Activated T-helper 2 cell treated with anti-CD3 and anti-CD28 coated beads, Interferon-gamma antibody, Interleukin-2, Interleukin-4, amounts not matched to agents 10 μg/mL and 5 μg/mL and 100 μg/mL, durations not matched to agents 14 hours and 24 hours and 36 hours (primary cell): ENCODE data around the gene TAF11L14. TPM values are rescaled to one million over a fixed set of nuclear protein-coding genes. Genes with fewer than 3 reads are reported as not detected.
"Not testable (repeated sequence)": the region's sequence is repeated elsewhere in the genome, so short reads cannot be mapped to it uniquely, and the experiment has no call there.

Experiments
- DNase-seq: peaks from one replicate; pipeline ENCODE4 v3.0.0; 2021; ENCODE audit warnings: low spot score
- H3K27ac Mint-ChIP-seq: one replicate; pipeline ENCODE4 v1.8.0; 2021; ENCODE audit warnings: mixed read lengths
- H3K27me3 Mint-ChIP-seq: one replicate; pipeline ENCODE4 v1.8.0; 2021; ENCODE audit warnings: low read depth, mixed read lengths
- H3K36me3 Mint-ChIP-seq: one replicate; pipeline ENCODE4 v1.8.0; 2021; ENCODE audit warnings: low read depth, mixed read lengths
- H3K4me1 Mint-ChIP-seq: one replicate; pipeline ENCODE4 v1.8.0; 2021; ENCODE audit warnings: low read depth, mixed read lengths
- H3K4me3 Mint-ChIP-seq: one replicate; pipeline ENCODE4 v1.8.0; 2021; ENCODE audit warnings: low read depth, mild to moderate bottlenecking, moderate library complexity, mixed read lengths
- H3K9me3 Mint-ChIP-seq: one replicate; pipeline ENCODE4 v1.8.0; 2021; ENCODE audit warnings: mixed read lengths
- intact Hi-C: fragments of 100-400 bp; cut with micrococcal nuclease; formaldehyde crosslinking; loops from one replicate; pipeline ENCODE4 v1.15.1; 2023
- total RNA-seq: library from RNA; stranded (reverse); gene quantifications from 2 replicates; pipeline ENCODE4 v1.2.3, GENCODE V29; 2022

The TAF11L14 gene
- total RNA-seq, result not detected in 2 replicates

GRCh38 chr5:17634160-17634559 is at the start of gene TAF11L14:
Gene TAF11L14 (plus strand): TSS chr5:17634460.
- Mint-ChIP-seq H3K4me3 (no peak within 1 kb of the TSS), H3K27ac (no peak within 1 kb of the TSS), H3K4me1 (no peaks in the 10 kb centered on the region), H3K36me3 (no peaks in the 10 kb centered on the region), H3K27me3 (no peaks in the 10 kb centered on the region), H3K9me3 (peaks cover 39% of the 10 kb centered on the region)
- intact Hi-C loops, result no loop called here
- DNase-seq, result no peak

DNA sequence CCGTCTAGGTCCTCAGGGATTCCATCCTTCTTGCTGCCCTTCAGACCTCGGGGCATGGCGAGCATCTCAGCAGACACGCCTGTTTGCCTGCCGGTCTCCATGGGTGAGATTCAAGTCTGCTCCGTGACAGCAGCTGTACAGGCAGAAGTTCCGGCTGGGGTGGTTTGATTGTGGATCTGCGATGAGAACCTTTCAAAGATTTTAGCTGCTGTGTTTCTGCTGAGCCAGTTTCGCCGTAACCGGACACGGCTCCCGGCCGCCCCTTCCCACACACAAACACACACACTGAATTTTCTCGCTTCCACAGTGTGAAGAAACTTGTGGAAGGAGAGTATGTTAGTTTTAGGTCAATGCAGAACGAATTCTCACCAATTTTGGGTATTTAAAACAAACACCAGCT is 48.6 kb upstream of the TAF11L14 start, which contains the start of gene TAF11L7:
TSS of gene TAF11L7 (minus strand) at position 101 of the 400 bp plus-strand sequence.
- H3K9me3 Mint-ChIP-seq, H3K4me1 Mint-ChIP-seq, H3K27ac Mint-ChIP-seq, H3K4me3 Mint-ChIP-seq, H3K27me3 Mint-ChIP-seq, H3K36me3 Mint-ChIP-seq, intact Hi-C loops, DNase-seq: not testable (repeated sequence)

DNA sequence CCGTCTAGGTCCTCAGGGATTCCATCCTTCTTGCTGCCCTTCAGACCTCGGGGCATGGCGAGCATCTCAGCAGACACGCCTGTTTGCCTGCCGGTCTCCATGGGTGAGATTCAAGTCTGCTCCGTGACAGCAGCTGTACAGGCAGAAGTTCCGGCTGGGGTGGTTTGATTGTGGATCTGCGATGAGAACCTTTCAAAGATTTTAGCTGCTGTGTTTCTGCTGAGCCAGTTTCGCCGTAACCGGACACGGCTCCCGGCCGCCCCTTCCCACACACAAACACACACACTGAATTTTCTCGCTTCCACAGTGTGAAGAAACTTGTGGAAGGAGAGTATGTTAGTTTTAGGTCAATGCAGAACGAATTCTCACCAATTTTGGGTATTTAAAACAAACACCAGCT is 43.4 kb upstream of the TAF11L14 start, which contains the start of gene TAF11L8:
TSS of gene TAF11L8 (minus strand) at position 101 of the 400 bp plus-strand sequence.
- H3K4me3 Mint-ChIP-seq, H3K4me1 Mint-ChIP-seq, H3K36me3 Mint-ChIP-seq, intact Hi-C loops, H3K27me3 Mint-ChIP-seq, H3K27ac Mint-ChIP-seq, H3K9me3 Mint-ChIP-seq, DNase-seq: not testable (repeated sequence)

GRCh38 chr5:17594255-17594654 is 40.0 kb upstream of the TAF11L14 start, which contains the start of gene TAF11L9:
Gene TAF11L9 (minus strand): TSS chr5:17594394.
- H3K36me3 Mint-ChIP-seq, DNase-seq, H3K4me3 Mint-ChIP-seq, H3K4me1 Mint-ChIP-seq, H3K9me3 Mint-ChIP-seq, H3K27me3 Mint-ChIP-seq, intact Hi-C loops, H3K27ac Mint-ChIP-seq: not testable (repeated sequence)

DNA sequence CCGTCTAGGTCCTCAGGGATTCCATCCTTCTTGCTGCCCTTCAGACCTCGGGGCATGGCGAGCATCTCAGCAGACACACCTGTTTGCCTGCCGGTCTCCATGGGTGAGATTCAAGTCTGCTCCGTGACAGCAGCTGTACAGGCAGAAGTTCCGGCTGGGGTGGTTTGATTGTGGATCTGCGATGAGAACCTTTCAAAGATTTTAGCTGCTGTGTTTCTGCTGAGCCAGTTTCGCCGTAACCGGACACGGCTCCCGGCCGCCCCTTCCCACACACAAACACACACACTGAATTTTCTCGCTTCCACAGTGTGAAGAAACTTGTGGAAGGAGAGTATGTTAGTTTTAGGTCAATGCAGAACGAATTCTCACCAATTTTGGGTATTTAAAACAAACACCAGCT is 36.5 kb upstream of the TAF11L14 start, which contains the start of gene TAF11L10:
TSS of gene TAF11L10 (minus strand) at position 101 of the 400 bp plus-strand sequence.
- H3K27ac Mint-ChIP-seq, H3K4me3 Mint-ChIP-seq, intact Hi-C loops, H3K27me3 Mint-ChIP-seq, H3K36me3 Mint-ChIP-seq, H3K4me1 Mint-ChIP-seq, DNase-seq: not testable (repeated sequence)
- H3K9me3 Mint-ChIP-seq, result peaks cover 18% of the 10 kb centered on the region

DNA sequence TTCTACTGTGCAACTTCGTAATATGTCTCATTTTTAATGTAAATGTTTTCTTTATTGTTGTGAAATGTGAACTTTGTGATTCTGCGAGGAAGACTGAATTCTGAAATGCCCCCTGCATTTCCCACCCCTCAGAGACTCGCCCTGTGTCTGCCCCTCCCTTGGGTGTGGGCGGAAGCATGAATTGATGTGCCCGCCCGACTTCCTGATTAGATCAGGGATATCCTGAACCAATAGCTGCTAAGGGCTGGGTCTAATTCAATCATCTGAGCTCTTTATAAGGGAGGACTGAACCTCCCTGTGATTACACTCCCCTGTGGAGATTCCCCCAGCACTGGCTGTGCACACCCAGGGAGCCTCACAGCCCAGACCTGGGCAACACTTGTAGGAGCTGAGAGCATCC is 30.4 kb upstream of the TAF11L14 start, which contains the start of gene TAF11L11:
TSS of gene TAF11L11 (plus strand) at position 304 of the 400 bp plus-strand sequence.
- not testable (repeated sequence) for H3K4me1 Mint-ChIP-seq

DNA sequence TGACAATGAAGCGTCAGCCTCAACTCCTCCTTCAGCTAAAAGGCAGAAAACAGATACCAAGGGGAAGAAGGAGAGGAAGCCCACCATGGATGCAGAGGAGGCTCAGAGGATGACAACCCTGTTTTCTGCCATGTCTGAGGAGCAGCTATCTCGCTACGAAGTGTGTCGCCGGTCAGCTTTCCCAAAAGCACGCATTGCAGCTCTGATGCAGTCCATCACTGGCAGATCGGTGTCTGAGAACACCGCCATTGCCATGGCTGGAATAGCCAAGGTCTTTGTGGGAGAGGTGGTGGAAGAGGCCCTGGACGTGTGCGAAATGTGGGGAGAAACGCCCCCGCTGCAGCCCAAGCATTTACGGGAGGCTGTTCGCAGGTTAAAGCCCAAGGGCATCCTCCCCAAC is 29.3 kb upstream of the TAF11L14 start:
- no peaks in the 10 kb centered on the region for H3K27me3 Mint-ChIP-seq
- H3K36me3 Mint-ChIP-seq, result no peaks in the 10 kb centered on the region
- H3K4me3 Mint-ChIP-seq, result no peak overlapping the region
- H3K9me3 Mint-ChIP-seq, result peaks cover 43% of the 10 kb centered on the region
- no peaks in the 10 kb centered on the region for H3K4me1 Mint-ChIP-seq
- DNase-seq, result no peak
- no peak overlapping the region for H3K27ac Mint-ChIP-seq
- intact Hi-C loops, result no loop called here

More for the DNA sequence above, 30.4 kb upstream of the TAF11L14 start, which contains the start of gene TAF11L11:
- DNase-seq, H3K4me3 Mint-ChIP-seq, intact Hi-C loops, H3K27ac Mint-ChIP-seq, H3K27me3 Mint-ChIP-seq, H3K36me3 Mint-ChIP-seq: not testable (repeated sequence)
- H3K9me3 Mint-ChIP-seq, result peaks cover 49% of the 10 kb centered on the region

DNA sequence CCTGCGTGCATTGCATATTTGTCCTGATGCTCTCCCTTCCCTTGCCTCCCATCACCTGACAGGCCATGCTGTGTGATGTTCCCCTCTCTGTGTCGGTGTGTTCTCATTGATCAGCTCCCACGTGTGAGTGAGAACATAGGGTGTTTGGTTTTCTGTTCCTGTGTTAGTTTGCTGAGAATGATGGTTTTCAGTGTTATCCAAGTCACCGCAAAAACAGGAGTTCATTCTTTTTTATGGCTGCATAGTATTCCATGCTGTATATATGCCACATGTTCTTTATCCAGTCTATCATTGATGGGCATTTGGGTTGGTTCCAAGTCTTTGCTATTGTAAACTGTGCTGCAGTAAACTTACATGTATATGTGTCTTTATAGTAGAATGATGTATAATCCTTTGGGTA is 26.8 kb upstream of the TAF11L14 start:
- DNase-seq, H3K27me3 Mint-ChIP-seq, H3K4me1 Mint-ChIP-seq, H3K27ac Mint-ChIP-seq, intact Hi-C loops, H3K4me3 Mint-ChIP-seq, H3K36me3 Mint-ChIP-seq: not testable (repeated sequence)
- peaks cover 46% of the 10 kb centered on the region for H3K9me3 Mint-ChIP-seq

DNA sequence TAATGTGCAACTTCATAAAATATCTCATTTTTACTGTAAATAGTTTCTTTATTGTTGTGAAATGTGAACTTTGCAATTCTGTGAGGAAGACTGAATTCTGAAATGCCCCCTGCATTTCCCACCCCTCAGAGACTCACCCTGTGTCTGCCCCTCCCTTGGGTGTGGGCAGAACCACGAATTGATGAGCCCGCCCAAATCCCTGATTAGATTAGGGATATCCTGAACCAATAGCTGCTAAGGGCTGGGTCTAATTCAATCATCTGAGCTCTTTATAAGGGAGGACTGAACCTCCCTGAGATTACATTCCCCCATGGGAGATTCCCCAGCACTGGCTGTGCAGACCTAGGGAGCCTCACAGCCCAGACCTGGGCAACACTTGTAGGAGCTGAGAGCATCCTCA is 24.2 kb upstream of the TAF11L14 start, which contains the start of gene TAF11L12:
TSS of gene TAF11L12 (plus strand) at position 301 of the 400 bp plus-strand sequence.
- H3K27ac Mint-ChIP-seq, H3K4me3 Mint-ChIP-seq, H3K36me3 Mint-ChIP-seq, DNase-seq, intact Hi-C loops, H3K4me1 Mint-ChIP-seq, H3K27me3 Mint-ChIP-seq: not testable (repeated sequence)
- H3K9me3 Mint-ChIP-seq, result peaks cover 42% of the 10 kb centered on the region

GRCh38 chr5:17614872-17615605 is 19.2 kb upstream of the TAF11L14 start:
- intact Hi-C loops, result no loop called here
- no peaks in the 10 kb centered on the region for H3K27me3 Mint-ChIP-seq
- H3K9me3 Mint-ChIP-seq, result peaks cover 33% of the 10 kb centered on the region
- no peak overlapping the region for H3K4me3 Mint-ChIP-seq
- no peaks in the 10 kb centered on the region for H3K4me1 Mint-ChIP-seq
- H3K36me3 Mint-ChIP-seq, result no peaks in the 10 kb centered on the region
- DNase-seq, result no peak
- H3K27ac Mint-ChIP-seq, result no peak overlapping the region

- DNase-seq, result no peak
- intact Hi-C loops, result no loop called here
- no peak overlapping the region for H3K4me3 Mint-ChIP-seq
- peaks cover 29% of the 10 kb centered on the region for H3K9me3 Mint-ChIP-seq
- no peak overlapping the region for H3K27ac Mint-ChIP-seq
- H3K27me3 Mint-ChIP-seq, result no peaks in the 10 kb centered on the region
- H3K4me1 Mint-ChIP-seq, result no peaks in the 10 kb centered on the region
- no peaks in the 10 kb centered on the region for H3K36me3 Mint-ChIP-seq
These were observed 14.9 kb upstream of the TAF11L14 start for GRCh38 chr5:17619354-17619753.

- peaks cover 29% of the 10 kb centered on the region for H3K9me3 Mint-ChIP-seq
- H3K4me1 Mint-ChIP-seq, result no peaks in the 10 kb centered on the region
- intact Hi-C loops, result no loop called here
- H3K36me3 Mint-ChIP-seq, result no peaks in the 10 kb centered on the region
- no peaks in the 10 kb centered on the region for H3K27me3 Mint-ChIP-seq
- DNase-seq, result no peak
- H3K4me3 Mint-ChIP-seq, result no peak overlapping the region
- H3K27ac Mint-ChIP-seq, result no peak overlapping the region
These were observed 13.6 kb upstream of the TAF11L14 start for GRCh38 chr5:17620627-17621026.

GRCh38 chr5:17625686-17626085 is 8.6 kb upstream of the TAF11L14 start:
- Mint-ChIP-seq H3K4me1 (no peaks in the 10 kb centered on the region), H3K36me3 (no peaks in the 10 kb centered on the region), H3K27me3 (no peaks in the 10 kb centered on the region), H3K4me3 (no peak overlapping the region), H3K27ac (no peak overlapping the region), H3K9me3 (peaks cover 17% of the 10 kb centered on the region)
- no peak for DNase-seq
- intact Hi-C loops, result no loop called here
